K562 treated with DMSO at 1 percent for 48 hours (cell line): ENCODE results near the gene IPO9. TPM values are rescaled to one million over a fixed set of nuclear protein-coding genes. Genes with fewer than 3 reads are reported as not detected.

Source experiments
- total RNA-seq: library from RNA; unstranded; fragments of 300-600 nt; gene quantifications from 2 replicates; pipeline ENCODE4 v1.2.3, GENCODE V29; 2022; ENCODE audit warnings: low replicate concordance; ENCODE audit errors: extremely low read depth

Gene IPO9
- 89.3 TPM in 1 of 2 replicates, not detected in the other for total RNA-seq

DNA sequence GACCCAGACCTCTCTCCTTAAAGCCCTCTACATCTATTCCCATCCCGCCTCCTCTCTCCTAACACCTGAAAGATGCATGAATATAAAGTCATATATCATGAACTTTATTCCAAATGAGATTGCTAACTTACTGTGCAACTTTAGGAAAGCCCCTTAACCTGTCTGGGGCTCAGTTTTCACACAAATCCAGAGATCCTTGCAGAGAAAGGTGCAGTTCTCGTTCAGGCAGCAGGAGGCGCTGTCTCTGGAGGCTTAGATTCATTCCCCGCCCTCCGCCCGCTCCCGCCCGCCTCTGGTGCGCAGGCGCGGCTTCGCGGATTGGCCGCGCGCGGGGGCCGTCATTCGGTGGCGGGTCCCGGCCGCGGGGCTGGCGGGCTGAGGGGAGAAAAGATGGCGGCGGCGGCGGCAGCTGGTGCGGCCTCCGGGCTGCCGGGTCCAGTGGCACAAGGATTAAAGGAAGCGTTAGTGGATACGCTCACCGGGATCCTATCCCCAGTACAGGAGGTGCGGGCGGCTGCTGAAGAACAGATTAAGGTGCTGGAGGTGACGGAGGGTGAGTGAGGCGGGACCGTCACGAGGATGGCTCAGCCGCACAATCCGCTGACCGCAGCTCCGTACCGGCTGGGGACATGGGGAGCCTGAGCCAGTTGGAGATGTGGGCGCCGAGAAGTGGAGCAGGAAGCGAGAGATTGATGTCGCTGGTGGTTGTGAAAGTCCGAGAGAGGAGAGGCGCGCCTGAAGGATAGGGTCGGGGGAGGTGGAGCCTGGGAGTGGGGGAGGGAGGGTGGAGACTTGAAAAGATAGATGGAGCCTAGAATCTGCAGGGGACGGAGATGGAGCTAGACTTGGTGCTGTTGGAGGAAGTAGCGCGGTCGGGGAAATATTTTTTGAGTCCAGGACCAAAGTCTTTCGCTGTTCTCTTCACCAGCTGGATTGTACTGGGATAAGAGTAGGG is at the start of gene IPO9:
IPO9 (plus strand) TSS at position 338 of the 955 bp plus-strand sequence; CDS start at position 391, 53 bp downstream.

GRCh38 chr1:201888282-201889089 is 59.5 kb downstream of the IPO9 start, which contains the start of gene SHISA4:
Gene SHISA4 (plus strand): TSS chr1:201888898. CDS start chr1:201888995, 97 bp downstream.

Other genes starting within 250 kb of the IPO9 start
- gene SHISA4, start 59.7 kb downstream of the IPO9 start, total RNA-seq: not detected in 2 replicates
- gene LMOD1, start 117.4 kb downstream of the IPO9 start, total RNA-seq: not detected in 2 replicates
- gene TIMM17A, start 126.3 kb downstream of the IPO9 start, total RNA-seq: not detected in 2 replicates
- gene RNPEP, start 153.5 kb downstream of the IPO9 start, total RNA-seq: not detected in 2 replicates
- not detected in 2 replicates for gene ELF3, start 181.4 kb downstream of the IPO9 start, total RNA-seq